Astrocyte of the cerebellum (primary cell): ENCODE measurements around the gene FILIP1L.

Experiments
- DNase-seq: peaks from one replicate; pipeline ENCODE4 v3.0.0-alpha.2; 2011; ENCODE audit warnings: low read depth
- H3K4me3 ChIP-seq: 2 replicates; pipeline ENCODE4 v1.5.1; 2011; ENCODE audit warnings: mild to moderate bottlenecking, low read depth, low read length, moderate library complexity
- in situ Hi-C: cut with HindIII; loops from 2 replicates; pipeline ENCODE4 v1.10.0; 2017; ENCODE audit warnings: low sequenced_read_pairs
- TF ChIP-seq, protein P1 (sequence below): IDR thresholded peaks from 2 replicates; pipeline ENCODE4 v1.5.1; 2012; ENCODE audit warnings: low read length, low read depth, moderate library complexity, mild to moderate bottlenecking; ENCODE audit errors: missing control alignments

The FILIP1L gene

GRCh38 chr3:99940350-99940749 is 174.0 kb downstream of the FILIP1L start:
- no peak for DNase-seq
- in situ Hi-C loops = no loop called here
- no peak overlapping the region for H3K4me3 ChIP-seq
- TF ChIP-seq, protein P1, sequence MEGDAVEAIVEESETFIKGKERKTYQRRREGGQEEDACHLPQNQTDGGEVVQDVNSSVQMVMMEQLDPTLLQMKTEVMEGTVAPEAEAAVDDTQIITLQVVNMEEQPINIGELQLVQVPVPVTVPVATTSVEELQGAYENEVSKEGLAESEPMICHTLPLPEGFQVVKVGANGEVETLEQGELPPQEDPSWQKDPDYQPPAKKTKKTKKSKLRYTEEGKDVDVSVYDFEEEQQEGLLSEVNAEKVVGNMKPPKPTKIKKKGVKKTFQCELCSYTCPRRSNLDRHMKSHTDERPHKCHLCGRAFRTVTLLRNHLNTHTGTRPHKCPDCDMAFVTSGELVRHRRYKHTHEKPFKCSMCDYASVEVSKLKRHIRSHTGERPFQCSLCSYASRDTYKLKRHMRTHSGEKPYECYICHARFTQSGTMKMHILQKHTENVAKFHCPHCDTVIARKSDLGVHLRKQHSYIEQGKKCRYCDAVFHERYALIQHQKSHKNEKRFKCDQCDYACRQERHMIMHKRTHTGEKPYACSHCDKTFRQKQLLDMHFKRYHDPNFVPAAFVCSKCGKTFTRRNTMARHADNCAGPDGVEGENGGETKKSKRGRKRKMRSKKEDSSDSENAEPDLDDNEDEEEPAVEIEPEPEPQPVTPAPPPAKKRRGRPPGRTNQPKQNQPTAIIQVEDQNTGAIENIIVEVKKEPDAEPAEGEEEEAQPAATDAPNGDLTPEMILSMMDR = no peak

DNA sequence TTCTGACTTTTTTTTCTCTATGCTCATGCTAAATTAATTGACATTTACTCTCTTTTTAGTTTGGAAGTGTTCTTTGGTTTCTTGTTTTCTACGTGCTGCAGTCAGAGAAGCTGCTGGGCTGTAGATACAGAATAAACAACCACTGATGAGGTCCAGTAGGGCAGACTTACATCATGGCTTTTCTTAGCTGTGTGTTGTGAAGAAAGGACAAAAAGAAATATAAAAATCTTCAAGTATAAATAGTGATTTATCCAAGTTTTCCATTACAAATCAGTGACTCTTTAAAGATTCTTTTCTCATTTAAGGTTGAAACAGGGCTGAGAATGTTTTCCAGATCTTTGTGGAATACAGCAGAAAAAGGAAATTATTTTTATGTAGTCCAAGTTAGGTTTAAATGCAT is 174.4 kb downstream of the FILIP1L start:
- H3K4me3 ChIP-seq = no peak overlapping the region
- TF ChIP-seq, protein P1 = no peak
- no peak for DNase-seq
- in situ Hi-C loops = no loop called here

DNA sequence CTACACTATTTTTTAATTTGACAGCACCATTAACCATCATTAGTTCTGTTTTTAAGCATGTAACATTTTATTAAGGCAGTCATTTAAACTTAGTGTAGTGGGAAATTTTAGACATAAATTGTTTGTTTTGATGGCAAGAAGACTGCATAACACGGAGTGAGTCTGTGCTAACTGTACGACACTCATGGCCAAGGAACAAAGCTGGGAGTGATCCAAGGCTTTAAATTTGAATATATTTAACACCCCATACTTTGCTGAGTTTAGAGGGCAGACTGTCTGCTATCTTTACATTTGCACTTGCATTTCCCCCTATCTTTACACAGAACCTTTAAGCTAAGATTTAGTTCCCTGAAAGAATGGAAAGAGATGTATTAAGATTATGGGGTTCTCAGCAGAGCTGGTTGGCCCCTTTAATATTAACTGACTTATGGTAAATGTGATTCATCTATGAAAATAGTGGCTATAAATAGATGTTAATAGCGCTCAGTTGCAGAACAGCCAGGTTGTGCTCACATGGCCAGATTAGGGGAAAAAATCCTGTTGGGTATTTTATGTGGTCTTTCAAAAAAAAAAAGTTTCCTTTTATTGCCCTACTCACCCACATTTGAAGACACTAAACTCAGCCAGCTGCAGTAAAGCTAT is 175.9 kb downstream of the FILIP1L start:
- in situ Hi-C loops = no loop called here
- H3K4me3 ChIP-seq = no peak overlapping the region
- TF ChIP-seq, protein P1 = no peak
- DNase-seq = no peak

- no peak for DNase-seq
- no peak overlapping the region for H3K4me3 ChIP-seq
- in situ Hi-C loops = no loop called here
- TF ChIP-seq, protein P1 = no peak
These were observed 179.1 kb downstream of the FILIP1L start for GRCh38 chr3:99934975-99935797.

- no peak for DNase-seq
- in situ Hi-C loops = no loop called here
- no peak overlapping the region for H3K4me3 ChIP-seq
- TF ChIP-seq, protein P1 = no peak
These were observed 180.1 kb downstream of the FILIP1L start for GRCh38 chr3:99933971-99934750.

- no peak for DNase-seq
- TF ChIP-seq, protein P1 = no peak
- in situ Hi-C loops = no loop called here
- H3K4me3 ChIP-seq = no peak overlapping the region
These were observed 183.2 kb downstream of the FILIP1L start for GRCh38 chr3:99931059-99931458.
